Measurements from ENCODE around the gene RMDN2. TPM values are rescaled to one million over a fixed set of nuclear protein-coding genes. Genes with fewer than 3 reads are reported as not detected.

The RMDN2 gene
- total RNA-seq, 1 experiment from 2014 or later, result 4.7 TPM

DNA sequence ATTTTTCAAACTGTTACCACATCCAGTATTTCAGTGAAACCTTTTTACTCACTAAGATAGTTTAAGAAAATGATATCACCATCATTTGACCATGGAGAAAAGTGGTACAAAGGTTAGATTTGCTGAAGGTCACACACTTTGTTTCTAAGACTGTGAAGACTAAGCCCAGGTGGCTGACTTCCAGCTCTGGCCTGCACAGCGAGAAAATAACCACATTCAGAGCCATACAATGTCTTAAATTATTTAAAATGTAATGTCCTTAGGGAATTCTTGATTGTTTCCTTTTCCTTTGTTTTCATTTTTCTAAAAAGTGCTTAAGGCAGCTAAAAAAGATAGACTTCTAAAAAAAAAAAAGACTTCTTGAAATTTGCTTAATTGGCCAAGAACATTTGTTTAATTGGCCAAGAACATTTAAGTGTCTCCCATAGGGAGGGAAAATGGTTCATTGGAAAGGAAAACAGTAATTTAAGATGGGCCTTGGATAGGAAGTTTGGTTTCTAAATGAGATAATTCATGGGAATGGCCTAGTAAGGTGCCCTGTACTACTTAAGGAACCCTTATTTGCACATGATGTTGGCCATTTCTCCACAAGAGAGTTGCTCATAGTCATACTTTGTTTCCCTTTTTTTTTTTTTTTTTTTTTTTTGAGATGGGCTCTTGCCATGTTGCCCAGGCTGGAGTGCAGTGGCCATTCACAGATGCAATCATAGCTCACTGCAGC, 105.7 kb downstream of the RMDN2 start:
- BruUV-seq (replicated peaks), result no TSS peak
- DNase-seq, result no peak
- CTCF ChIA-PET, result interaction anchor here (0.6 to 0.7 kb wide), 2 partner anchors 292 to 459 kb away, joined by 3 to 6 read pairs; no protein-coding TSS in a partner anchor
- TF ChIP-seq, protein P1, sequence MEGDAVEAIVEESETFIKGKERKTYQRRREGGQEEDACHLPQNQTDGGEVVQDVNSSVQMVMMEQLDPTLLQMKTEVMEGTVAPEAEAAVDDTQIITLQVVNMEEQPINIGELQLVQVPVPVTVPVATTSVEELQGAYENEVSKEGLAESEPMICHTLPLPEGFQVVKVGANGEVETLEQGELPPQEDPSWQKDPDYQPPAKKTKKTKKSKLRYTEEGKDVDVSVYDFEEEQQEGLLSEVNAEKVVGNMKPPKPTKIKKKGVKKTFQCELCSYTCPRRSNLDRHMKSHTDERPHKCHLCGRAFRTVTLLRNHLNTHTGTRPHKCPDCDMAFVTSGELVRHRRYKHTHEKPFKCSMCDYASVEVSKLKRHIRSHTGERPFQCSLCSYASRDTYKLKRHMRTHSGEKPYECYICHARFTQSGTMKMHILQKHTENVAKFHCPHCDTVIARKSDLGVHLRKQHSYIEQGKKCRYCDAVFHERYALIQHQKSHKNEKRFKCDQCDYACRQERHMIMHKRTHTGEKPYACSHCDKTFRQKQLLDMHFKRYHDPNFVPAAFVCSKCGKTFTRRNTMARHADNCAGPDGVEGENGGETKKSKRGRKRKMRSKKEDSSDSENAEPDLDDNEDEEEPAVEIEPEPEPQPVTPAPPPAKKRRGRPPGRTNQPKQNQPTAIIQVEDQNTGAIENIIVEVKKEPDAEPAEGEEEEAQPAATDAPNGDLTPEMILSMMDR (IDR thresholded peaks at IDR 0.05; ENCODE audit: unreplicated experiment), result no peak
- Mint-ChIP-seq H3K9me3 (ENCODE audit: low read depth, unreplicated experiment) (no peaks in the 10 kb centered on the region), H3K36me3 (ENCODE audit: insufficient read depth, unreplicated experiment) (no peaks in the 10 kb centered on the region), H3K4me3 (ENCODE audit: low read depth, unreplicated experiment) (no peak overlapping the region), H3K27me3 (ENCODE audit: unreplicated experiment) (no peaks in the 10 kb centered on the region), H3K27ac (ENCODE audit: unreplicated experiment) (no peak overlapping the region), H3K4me1 (ENCODE audit: low read depth, unreplicated experiment) (no peaks in the 10 kb centered on the region)
- intact Hi-C loops (cut with micrococcal nuclease; ENCODE audit: unreplicated experiment), result no loop called here

DNA sequence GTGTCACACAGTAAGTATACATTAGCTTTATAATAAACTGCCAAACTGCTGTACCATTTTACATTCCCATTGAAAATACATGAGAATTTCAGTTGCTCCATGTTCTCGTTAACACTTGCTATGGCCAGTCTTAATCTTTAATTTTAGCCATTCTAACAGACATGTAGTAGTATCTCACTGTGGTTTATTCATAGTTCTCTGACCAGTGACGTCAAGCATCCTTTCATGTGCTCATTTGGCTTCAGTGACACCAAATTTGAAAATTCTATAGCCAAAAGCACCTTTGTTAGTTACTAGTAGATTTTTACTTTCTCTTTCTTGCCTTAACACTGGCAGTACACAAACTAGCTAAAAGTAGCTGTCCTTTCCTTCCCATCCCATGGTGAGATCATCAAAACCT, 107.9 kb downstream of the RMDN2 start:
- Mint-ChIP-seq H3K4me1 (ENCODE audit: low read depth, unreplicated experiment) (no peaks in the 10 kb centered on the region), H3K27me3 (ENCODE audit: unreplicated experiment) (peaks cover 19% of the 10 kb centered on the region), H3K9me3 (ENCODE audit: low read depth, unreplicated experiment) (no peaks in the 10 kb centered on the region), H3K4me3 (ENCODE audit: low read depth, unreplicated experiment) (no peak overlapping the region), H3K27ac (ENCODE audit: unreplicated experiment) (no peak overlapping the region), H3K36me3 (ENCODE audit: insufficient read depth, unreplicated experiment) (no peaks in the 10 kb centered on the region)
- no peak for DNase-seq
- TF ChIP-seq, protein P1 (IDR thresholded peaks at IDR 0.05; ENCODE audit: unreplicated experiment), result no peak
- BruUV-seq (replicated peaks), result no TSS peak
- CTCF ChIA-PET, result no interaction called here
- intact Hi-C loops (cut with micrococcal nuclease; ENCODE audit: unreplicated experiment), result no loop called here

DNA sequence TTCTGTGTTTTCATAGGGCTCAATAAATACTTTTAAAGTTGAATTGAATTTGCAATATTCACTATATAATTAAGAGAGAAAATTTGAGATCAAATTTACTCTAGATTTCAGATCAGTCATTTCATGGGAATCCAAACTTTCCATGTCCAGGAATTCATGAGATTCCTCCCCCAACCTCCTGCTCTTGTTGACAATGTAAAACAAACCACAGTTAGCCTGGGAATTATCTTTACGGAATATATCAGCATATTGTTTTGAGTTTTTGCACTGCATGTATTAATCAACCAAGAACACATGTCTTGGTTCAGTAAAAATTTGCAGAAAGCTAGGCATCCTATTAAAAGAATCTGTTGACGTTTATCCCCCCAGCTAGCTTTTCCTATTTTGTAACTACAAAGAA, 108.6 kb downstream of the RMDN2 start:
- intact Hi-C loops (cut with micrococcal nuclease; ENCODE audit: unreplicated experiment), result no loop called here
- CTCF ChIA-PET, result no interaction called here
- H3K27ac Mint-ChIP-seq (ENCODE audit: unreplicated experiment), result no peak overlapping the region

DNA sequence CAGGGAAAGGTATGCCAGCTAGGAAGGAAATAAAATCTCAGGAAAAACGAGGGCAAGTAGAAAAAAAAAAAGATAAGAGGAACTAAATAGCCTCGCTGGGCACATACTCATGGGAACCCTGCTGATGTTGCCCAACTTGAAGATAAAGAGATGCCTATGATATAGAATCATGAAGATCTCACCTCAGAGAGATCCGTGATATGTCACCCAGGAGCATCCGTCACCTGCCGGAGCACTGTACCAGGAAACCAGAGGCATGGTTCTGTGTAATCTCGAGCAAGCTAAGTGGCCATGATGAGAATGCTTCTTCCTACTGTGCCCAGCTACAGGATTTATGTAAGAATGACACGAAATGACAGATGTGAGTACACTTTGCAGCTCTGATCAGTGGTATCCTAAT, 110.9 kb downstream of the RMDN2 start:
- Mint-ChIP-seq H3K4me1 (ENCODE audit: low read depth, unreplicated experiment) (no peaks in the 10 kb centered on the region), H3K4me3 (ENCODE audit: low read depth, unreplicated experiment) (no peak overlapping the region), H3K27ac (ENCODE audit: unreplicated experiment) (no peak overlapping the region), H3K9me3 (ENCODE audit: low read depth, unreplicated experiment) (no peaks in the 10 kb centered on the region), H3K27me3 (ENCODE audit: unreplicated experiment) (peaks cover 25% of the 10 kb centered on the region), H3K36me3 (ENCODE audit: insufficient read depth, unreplicated experiment) (no peaks in the 10 kb centered on the region)
- TF ChIP-seq, protein P1 (IDR thresholded peaks at IDR 0.05; ENCODE audit: unreplicated experiment), result no peak
- no TSS peak for BruUV-seq (replicated peaks)
- DNase-seq, result no peak
- CTCF ChIA-PET, result no interaction called here
- intact Hi-C loops (cut with micrococcal nuclease; ENCODE audit: unreplicated experiment), result loop anchor here (5.0 kb wide), 1 partner anchor 44 kb away; no protein-coding TSS in a partner anchor

More for the DNA sequence above, 108.6 kb downstream of the RMDN2 start:
- Mint-ChIP-seq H3K4me1 (ENCODE audit: low read depth, unreplicated experiment) (no peaks in the 10 kb centered on the region), H3K27me3 (ENCODE audit: unreplicated experiment) (peaks cover 25% of the 10 kb centered on the region), H3K4me3 (ENCODE audit: low read depth, unreplicated experiment) (no peak overlapping the region), H3K36me3 (ENCODE audit: insufficient read depth, unreplicated experiment) (no peaks in the 10 kb centered on the region), H3K9me3 (ENCODE audit: low read depth, unreplicated experiment) (no peaks in the 10 kb centered on the region)
- TF ChIP-seq, protein P1 (IDR thresholded peaks at IDR 0.05; ENCODE audit: unreplicated experiment), result no peak
- no TSS peak for BruUV-seq (replicated peaks)
- no peak for DNase-seq
